ENCODE results near the gene SUGCT.
A peak's percentile ranks its signal among the peaks of the same experiment; 100 is the strongest.

Gene SUGCT

DNA sequence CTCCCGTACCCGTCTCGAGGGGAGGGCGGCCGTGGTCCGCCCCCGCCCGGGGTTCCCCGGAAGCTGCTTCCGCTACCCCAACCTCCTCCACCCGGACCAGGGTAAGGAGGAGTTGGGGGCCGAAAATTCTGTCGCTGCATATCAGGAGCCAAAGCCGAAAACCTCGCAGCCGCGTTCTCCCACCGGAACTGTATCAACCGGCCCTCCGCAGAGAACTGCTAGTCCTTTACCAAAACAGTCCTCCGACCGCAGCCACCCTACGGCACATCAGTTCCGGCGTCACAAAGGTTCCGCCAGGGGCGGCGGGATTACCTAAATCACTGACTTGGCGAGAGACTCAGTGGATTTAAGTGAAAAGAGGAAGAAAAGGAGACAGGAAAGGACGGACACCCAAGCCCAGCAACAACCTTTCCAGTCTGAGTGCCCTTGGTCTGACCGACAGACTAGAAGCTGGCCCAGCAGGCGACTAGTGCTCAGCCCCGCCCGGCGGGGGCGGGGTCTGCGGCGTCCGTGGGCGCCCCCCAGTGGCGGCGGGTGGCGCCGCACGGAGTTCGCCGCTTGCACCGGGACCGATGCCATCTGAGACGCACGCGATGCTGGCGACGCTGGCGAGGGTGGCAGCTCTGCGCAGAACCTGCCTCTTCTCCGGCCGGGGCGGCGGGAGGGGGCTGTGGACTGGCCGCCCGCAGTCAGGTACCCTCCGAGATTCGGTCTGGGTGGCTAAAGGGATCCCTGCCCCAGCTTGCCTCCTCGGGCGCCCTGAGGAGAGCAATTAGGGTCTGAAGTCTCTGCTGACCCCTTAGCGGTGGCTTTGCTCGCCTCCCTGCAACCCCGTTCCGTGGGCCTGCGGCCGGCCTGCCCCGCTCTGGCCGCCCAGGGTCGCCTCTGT lies at the start of gene SUGCT, which contains the start of gene MPLKIP:
Gene SUGCT, plus strand, starts transcription at position 578 of the 889 bp plus-strand sequence.
Gene MPLKIP, minus strand, starts transcription at position 195 of the 889 bp plus-strand sequence. Its CDS starts 55 bp downstream, at position 140.
- TF ChIP-seq, protein P1, sequence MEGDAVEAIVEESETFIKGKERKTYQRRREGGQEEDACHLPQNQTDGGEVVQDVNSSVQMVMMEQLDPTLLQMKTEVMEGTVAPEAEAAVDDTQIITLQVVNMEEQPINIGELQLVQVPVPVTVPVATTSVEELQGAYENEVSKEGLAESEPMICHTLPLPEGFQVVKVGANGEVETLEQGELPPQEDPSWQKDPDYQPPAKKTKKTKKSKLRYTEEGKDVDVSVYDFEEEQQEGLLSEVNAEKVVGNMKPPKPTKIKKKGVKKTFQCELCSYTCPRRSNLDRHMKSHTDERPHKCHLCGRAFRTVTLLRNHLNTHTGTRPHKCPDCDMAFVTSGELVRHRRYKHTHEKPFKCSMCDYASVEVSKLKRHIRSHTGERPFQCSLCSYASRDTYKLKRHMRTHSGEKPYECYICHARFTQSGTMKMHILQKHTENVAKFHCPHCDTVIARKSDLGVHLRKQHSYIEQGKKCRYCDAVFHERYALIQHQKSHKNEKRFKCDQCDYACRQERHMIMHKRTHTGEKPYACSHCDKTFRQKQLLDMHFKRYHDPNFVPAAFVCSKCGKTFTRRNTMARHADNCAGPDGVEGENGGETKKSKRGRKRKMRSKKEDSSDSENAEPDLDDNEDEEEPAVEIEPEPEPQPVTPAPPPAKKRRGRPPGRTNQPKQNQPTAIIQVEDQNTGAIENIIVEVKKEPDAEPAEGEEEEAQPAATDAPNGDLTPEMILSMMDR (conservative IDR thresholded peaks at IDR 0.05; ENCODE audit: low read depth, low read length): peak; percentile 81
- peak; percentile 49 for DNase-seq (ENCODE audit: low read depth)
- peak within 1 kb of the TSS; percentile 95 for H3K4me3 ChIP-seq (ENCODE audit: low read length)

DNA sequence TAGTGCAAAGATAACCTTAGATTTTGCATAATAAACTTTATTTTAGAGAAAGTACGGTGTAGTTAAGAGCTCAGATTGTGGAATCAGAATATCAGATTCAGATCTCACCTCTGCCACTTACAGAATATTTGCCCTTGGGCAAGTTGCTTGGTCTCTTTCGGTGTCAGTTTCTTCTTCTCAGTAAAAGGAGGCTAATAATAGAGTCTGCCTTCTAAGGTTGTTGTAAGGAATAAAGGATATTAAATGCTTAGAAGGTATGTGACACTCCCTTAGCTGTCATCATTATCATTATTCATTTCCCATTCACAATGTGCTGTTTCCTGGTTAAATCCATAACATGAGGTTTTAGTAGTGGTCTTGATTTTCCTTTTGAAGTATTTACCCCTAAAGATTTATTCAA lies 42.6 kb upstream of the SUGCT start:
- DNase-seq (ENCODE audit: low read depth): no peak
- TF ChIP-seq, protein P1 (conservative IDR thresholded peaks at IDR 0.05; ENCODE audit: low read depth, low read length): no peak

DNA sequence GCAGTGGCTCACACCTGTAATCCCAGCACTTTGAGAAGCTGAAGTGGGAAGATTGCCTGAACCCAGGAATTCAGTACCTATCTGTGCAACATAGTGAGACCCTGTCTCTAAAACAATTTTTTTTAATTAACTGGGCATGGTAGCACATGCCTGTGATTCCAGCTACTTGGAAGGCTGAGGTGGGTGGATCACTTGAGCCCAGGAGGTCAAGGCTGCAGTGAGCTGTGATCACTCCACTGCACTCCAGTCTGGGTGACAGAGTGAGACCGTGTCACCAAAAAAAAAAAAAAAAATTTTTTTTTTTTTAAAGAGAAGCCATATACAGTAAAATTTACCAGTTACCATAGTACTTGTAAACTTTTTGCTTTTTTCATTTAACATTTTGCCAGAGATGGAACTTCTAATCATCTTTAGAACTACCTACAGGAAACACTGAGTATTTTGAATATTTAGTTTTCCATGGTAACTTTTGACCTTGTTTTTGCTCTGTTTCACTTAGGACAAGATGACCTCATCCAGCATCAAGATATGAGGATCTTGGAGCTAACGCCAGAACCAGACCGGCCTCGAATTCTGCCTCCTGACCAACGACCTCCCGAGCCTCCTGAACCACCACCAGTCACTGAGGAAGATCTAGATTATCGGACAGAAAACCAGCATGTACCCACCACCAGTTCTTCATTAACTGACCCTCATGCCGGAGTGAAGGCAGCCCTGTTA lies 41.0 kb upstream of the SUGCT start:
- TF ChIP-seq, protein P1 (conservative IDR thresholded peaks at IDR 0.05; ENCODE audit: low read depth, low read length): no peak
- no peak for DNase-seq (ENCODE audit: low read depth)
- no peak overlapping the region for H3K4me3 ChIP-seq (ENCODE audit: low read length)

More for the DNA sequence above, 42.6 kb upstream of the SUGCT start:
- no peak overlapping the region for H3K4me3 ChIP-seq (ENCODE audit: low read length)

DNA sequence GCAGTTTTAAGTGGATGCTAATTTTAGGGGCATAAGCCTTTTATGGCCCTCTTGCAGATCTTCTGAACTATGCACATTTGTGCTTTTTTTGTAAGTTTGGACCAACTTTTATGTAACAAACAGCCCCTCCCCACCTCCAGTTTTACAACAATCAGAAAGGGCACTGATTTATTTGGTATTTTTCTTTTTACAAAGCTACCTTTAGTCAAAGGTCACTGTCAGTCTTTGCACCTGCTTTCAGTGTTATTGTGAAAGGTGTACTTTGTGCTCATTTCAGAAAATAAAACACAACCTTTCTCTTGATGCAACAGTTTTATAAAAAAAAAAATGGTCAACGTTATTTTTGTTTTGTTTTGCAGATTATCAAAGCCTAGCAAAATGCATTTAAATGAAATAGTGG lies 39.6 kb upstream of the SUGCT start:
- H3K4me3 ChIP-seq (ENCODE audit: low read length): no peak overlapping the region
- TF ChIP-seq, protein P1 (conservative IDR thresholded peaks at IDR 0.05; ENCODE audit: low read depth, low read length): no peak
- no peak for DNase-seq (ENCODE audit: low read depth)

DNA sequence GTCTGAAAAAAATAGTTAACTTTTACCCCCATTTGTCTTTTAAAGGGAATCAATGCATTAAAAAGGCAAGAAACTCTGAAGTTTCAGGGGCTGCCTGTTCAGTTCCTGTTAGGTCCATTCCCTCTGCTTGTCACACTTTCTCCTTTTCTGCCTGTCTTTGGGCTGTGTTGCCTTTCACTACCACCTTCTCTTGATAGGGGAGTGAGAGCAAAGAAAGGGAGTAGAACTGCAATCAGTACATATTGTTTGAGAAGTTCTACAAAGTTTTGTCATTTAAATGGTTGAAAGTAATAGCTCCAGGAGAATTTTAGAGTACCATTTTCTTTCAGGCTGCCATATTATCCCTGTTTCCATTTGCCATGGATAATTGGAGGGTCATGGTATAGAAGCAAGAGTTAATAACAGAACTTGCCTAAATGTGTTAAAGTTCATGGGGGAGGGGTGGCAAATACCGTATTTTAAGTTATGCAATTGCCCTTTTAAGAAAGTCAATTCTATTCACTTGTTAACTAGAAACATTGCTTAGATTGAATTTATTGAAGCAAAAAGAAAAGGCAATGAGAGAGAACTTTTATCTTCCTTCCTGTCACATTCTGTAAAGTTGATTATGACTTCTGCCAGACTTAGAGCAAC lies 39.0 kb upstream of the SUGCT start:
- no peak overlapping the region for H3K4me3 ChIP-seq (ENCODE audit: low read length)
- no peak for DNase-seq (ENCODE audit: low read depth)
- TF ChIP-seq, protein P1 (conservative IDR thresholded peaks at IDR 0.05; ENCODE audit: low read depth, low read length): no peak

DNA sequence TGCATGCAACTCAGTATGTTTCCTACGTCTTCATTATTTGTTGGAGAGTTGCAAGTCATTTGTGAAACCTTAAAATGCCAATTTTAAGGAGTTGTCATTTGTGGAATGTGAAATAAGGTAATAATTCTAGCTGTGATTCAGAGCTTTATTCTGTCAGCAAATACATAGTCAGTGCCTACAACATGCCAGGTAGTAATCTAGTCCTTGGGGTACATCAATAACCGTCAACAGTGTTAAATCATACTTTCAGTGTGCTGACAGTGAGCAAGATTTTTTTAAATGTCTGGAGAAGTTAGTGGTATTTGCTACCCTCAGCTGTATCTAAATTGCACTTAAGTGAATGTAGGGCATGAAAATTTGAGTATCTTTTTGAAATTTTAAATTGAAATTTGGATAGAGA lies 37.1 kb upstream of the SUGCT start:
- TF ChIP-seq, protein P1 (conservative IDR thresholded peaks at IDR 0.05; ENCODE audit: low read depth, low read length): no peak
- no peak for DNase-seq (ENCODE audit: low read depth)
- H3K4me3 ChIP-seq (ENCODE audit: low read length): no peak overlapping the region

Data from retinal pigment epithelial cell (primary cell).